Measurements from ENCODE around the gene WFIKKN2. TPM values are rescaled to one million over a fixed set of nuclear protein-coding genes. Genes with fewer than 3 reads are reported as not detected.

The WFIKKN2 gene
- total and polyA plus RNA-seq, 5 donors from 2014 or later: not detected

DNA sequence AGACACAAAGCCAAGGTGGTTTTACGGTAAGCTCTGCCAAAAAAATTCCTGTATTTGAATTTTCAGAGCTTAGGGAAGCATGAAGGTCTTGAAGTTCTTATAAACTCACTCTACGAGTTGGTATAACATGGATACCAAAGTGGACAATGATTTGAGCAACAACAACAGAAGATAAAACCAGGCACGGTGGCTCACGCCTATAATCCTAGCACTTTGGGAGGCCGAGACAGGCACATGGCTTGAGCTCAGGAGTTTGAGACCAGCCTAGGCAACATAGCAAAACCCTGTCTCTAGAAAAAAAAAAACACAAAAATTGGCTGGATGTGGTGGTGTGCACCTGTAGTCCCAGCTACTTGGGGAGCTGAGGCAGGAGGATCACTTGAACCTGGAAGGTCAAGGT lies 43.7 kb downstream of the WFIKKN2 start:
- Histone ChIP-seq H3K27ac (ENCODE audit: insufficient read depth, low read length, poor library complexity, severe bottlenecking) (no peak overlapping the region), H3K36me3 (ENCODE audit: control insufficient read depth, insufficient read depth, low read length) (no peaks in the 10 kb centered on the region), H3K27me3 (ENCODE audit: control insufficient read depth, insufficient read depth, low read length) (no peaks in the 10 kb centered on the region), H3K4me3 (ENCODE audit: low read depth, low read length) (no peak overlapping the region), H3K4me1 (ENCODE audit: control insufficient read depth, insufficient read depth, low read length, poor library complexity, severe bottlenecking) (no peaks in the 10 kb centered on the region), H3K9me3 (ENCODE audit: control insufficient read depth in 2 of 2, low read length in 2 of 2) (no peaks in the 10 kb centered on the region)
- ATAC-seq (ENCODE audit: low read depth in 2 of 2): no peak
- no peaks in the 10 kb centered on the region for H3K9me3 Mint-ChIP-seq
- H3K36me3 Mint-ChIP-seq: no peaks in the 10 kb centered on the region
- peaks cover under 1% of the 10 kb centered on the region for H3K27me3 Mint-ChIP-seq
- no peak for DNase-seq
- H3K4me3 Mint-ChIP-seq: no peak overlapping the region
- peaks cover 7 to 20% (median 12%) of the 10 kb centered on the region in 4 donors for H3K4me1 Mint-ChIP-seq
- peak overlapping the region in 1 of 3 donors; percentile 91 for H3K27ac Mint-ChIP-seq

DNA sequence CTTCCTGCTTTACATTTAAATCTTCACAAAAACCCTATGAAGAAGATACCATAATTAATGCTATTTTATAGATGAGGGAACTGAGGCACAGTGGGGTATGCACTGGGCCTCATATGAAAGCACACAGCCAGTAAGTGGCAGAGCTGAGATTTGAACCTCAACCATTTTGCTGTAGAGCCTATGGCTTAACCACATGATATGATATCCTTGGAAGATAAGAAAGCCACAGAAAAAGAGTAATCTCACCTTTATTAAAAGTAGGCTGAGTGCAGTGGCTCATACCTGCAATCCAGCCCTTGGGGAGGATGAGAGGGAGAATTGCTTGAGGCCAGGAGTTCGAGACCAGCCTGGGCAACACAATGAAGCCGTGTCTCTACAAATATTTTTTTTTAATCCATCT lies 45.8 kb downstream of the WFIKKN2 start:
- H3K9me3 ChIP-seq (ENCODE audit: control insufficient read depth in 2 of 2, low read length in 2 of 2): no peaks in the 10 kb centered on the region
- H3K27ac Mint-ChIP-seq: peak overlapping the region in 2 of 3 donors; percentile 16 to 78
- no peak overlapping the region for H3K27ac ChIP-seq (ENCODE audit: insufficient read depth, low read length, poor library complexity, severe bottlenecking)
- DNase-seq (no peak), ATAC-seq (ENCODE audit: low read depth in 2 of 2) (no peak)
- H3K36me3 ChIP-seq (ENCODE audit: control insufficient read depth, insufficient read depth, low read length): no peaks in the 10 kb centered on the region
- H3K4me3 Mint-ChIP-seq: peak overlapping the region in 1 of 4 donors; percentile 28
- peaks cover 9 to 23% (median 16%) of the 10 kb centered on the region in 4 donors for H3K4me1 Mint-ChIP-seq
- H3K4me1 ChIP-seq (ENCODE audit: control insufficient read depth, insufficient read depth, low read length, poor library complexity, severe bottlenecking): no peaks in the 10 kb centered on the region
- no peaks in the 10 kb centered on the region for H3K9me3 Mint-ChIP-seq
- no peaks in the 10 kb centered on the region for H3K27me3 ChIP-seq (ENCODE audit: control insufficient read depth, insufficient read depth, low read length)
- no peaks in the 10 kb centered on the region for H3K36me3 Mint-ChIP-seq
- no peak overlapping the region for H3K4me3 ChIP-seq (ENCODE audit: low read depth, low read length)
- H3K27me3 Mint-ChIP-seq: peaks cover 4% of the 10 kb centered on the region

DNA sequence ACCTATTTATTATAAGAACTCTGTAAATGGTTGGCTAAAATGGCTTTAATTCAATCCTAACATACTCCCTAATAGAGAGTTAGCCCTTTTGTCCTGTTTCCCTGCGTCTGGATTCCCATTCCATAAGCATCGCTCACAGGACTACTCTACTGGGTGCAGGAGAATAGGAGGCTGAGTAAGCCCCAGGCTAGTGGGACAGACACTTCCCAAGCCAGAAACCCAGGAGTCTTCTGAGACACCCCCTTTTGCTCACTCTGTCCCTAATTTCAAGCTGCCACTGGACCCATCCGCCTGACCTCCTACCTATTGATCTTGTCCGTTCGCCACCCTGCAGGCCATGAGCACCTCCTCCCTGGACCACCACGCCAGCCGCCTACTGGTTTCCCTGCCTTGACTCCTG lies 47.5 kb downstream of the WFIKKN2 start:
- Mint-ChIP-seq H3K4me1 (peaks cover 9 to 37% (median 26%) of the 10 kb centered on the region in 4 donors), H3K9me3 (no peaks in the 10 kb centered on the region), H3K36me3 (no peaks in the 10 kb centered on the region), H3K27ac (peak overlapping the region in 1 of 3 donors; percentile 26), H3K27me3 (peaks cover 4% of the 10 kb centered on the region), H3K4me3 (no peak overlapping the region)
- Histone ChIP-seq H3K27ac (ENCODE audit: insufficient read depth, low read length, poor library complexity, severe bottlenecking) (no peak overlapping the region), H3K36me3 (ENCODE audit: control insufficient read depth, insufficient read depth, low read length) (no peaks in the 10 kb centered on the region), H3K4me3 (ENCODE audit: low read depth, low read length) (no peak overlapping the region), H3K9me3 (ENCODE audit: control insufficient read depth in 2 of 2, low read length in 2 of 2) (no peaks in the 10 kb centered on the region), H3K4me1 (ENCODE audit: control insufficient read depth, insufficient read depth, low read length, poor library complexity, severe bottlenecking) (peaks cover 12% of the 10 kb centered on the region), H3K27me3 (ENCODE audit: control insufficient read depth, insufficient read depth, low read length) (no peaks in the 10 kb centered on the region)
- ATAC-seq (ENCODE audit: low read depth in 2 of 2): no peak
- DNase-seq: no peak

DNA sequence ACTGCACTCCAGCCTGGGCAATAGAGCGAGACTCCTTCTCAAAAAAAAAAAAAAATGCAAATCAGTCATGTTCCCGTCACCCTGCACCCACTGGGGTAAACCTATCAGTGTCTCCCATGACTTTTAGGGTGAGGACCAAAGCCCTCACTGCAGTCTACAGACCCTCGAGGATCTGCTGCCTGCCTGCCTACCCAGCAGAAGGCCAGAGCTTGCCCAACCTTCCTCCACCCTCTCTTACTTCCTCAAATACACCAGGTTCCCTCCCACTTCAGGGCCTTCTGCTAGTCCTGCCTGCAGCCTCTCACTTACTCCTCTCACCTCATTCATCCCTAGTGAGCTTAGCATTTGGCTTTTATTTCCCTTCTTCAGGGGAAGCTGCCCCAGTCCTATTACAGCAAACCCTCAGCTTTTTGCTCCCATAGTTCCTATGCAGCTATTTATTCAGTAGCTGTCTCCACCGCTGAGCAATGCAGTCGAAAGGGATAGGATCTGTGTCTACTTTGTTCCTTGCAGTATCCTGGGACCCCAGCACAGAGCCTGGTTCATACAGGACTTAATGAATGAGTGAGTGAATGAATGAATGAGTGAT lies 48.6 kb downstream of the WFIKKN2 start:
- Histone ChIP-seq H3K27ac (ENCODE audit: insufficient read depth, low read length, poor library complexity, severe bottlenecking) (no peak overlapping the region), H3K36me3 (ENCODE audit: control insufficient read depth, insufficient read depth, low read length) (no peaks in the 10 kb centered on the region), H3K27me3 (ENCODE audit: control insufficient read depth, insufficient read depth, low read length) (no peaks in the 10 kb centered on the region), H3K4me3 (ENCODE audit: low read depth, low read length) (no peak overlapping the region), H3K4me1 (ENCODE audit: control insufficient read depth, insufficient read depth, low read length, poor library complexity, severe bottlenecking) (peaks cover 15% of the 10 kb centered on the region), H3K9me3 (ENCODE audit: control insufficient read depth in 2 of 2, low read length in 2 of 2) (no peaks in the 10 kb centered on the region)
- DNase-seq: no peak
- Mint-ChIP-seq H3K4me3 (no peak overlapping the region), H3K4me1 (peaks cover 9 to 40% (median 28%) of the 10 kb centered on the region in 4 donors), H3K9me3 (no peaks in the 10 kb centered on the region), H3K36me3 (no peaks in the 10 kb centered on the region), H3K27ac (peak overlapping the region; percentile 88 to 90 (median 89)), H3K27me3 (peaks cover 4% of the 10 kb centered on the region)
- no peak for ATAC-seq (ENCODE audit: low read depth in 2 of 2)

DNA sequence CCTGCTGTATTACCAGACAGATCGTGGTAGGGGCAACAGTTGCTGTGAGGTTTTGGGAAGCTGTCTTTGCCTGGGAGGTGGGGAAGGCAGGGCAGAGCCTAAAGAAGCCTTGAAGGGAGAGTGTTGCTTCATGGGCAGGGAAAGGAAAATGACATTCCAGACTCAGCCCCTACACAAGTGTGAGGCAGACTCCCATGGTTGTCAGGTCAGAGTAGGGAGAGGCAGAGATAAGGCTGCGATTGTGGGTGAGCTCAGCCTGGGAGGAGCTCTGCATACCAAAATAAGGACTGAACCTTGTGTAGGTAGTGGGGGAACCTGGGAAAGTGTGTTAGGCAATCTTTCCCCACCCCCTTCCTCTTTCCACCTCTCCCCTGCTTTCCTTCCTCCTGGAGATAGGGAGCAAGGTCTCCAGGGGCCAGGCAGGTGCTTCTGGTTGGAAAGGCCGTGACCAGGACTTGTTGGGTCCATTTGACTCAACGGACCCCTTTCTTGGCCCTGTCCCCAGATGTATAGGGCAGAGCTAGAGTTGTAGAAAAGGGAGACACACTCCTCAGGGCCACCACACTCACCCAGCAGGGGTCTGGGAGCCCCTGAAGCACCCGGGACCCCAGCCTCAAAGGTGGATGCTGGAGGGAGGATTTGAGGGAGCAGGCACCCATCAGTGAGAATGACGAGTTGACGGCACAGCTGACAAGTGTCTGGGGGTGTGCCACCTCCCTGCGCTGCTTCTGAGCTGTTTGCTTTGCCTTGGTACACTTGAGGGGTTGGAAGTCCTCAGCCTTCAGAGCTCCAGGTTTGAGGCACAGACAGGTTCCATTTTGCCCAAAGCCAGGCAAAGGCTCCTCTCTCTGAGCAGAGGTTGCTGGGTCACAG lies 49.3 kb downstream of the WFIKKN2 start:
- Mint-ChIP-seq H3K36me3 (no peaks in the 10 kb centered on the region), H3K4me3 (no peak overlapping the region), H3K27me3 (peaks cover 4% of the 10 kb centered on the region), H3K4me1 (peaks cover 9 to 43% (median 28%) of the 10 kb centered on the region in 4 donors), H3K27ac (peak overlapping the region in 2 of 3 donors; percentile 89 to 90), H3K9me3 (no peaks in the 10 kb centered on the region)
- ATAC-seq (ENCODE audit: low read depth in 2 of 2): no peak
- no peak for DNase-seq
- Histone ChIP-seq H3K27me3 (ENCODE audit: control insufficient read depth, insufficient read depth, low read length) (no peaks in the 10 kb centered on the region), H3K4me1 (ENCODE audit: control insufficient read depth, insufficient read depth, low read length, poor library complexity, severe bottlenecking) (peaks cover 15% of the 10 kb centered on the region), H3K9me3 (ENCODE audit: control insufficient read depth in 2 of 2, low read length in 2 of 2) (no peaks in the 10 kb centered on the region), H3K36me3 (ENCODE audit: control insufficient read depth, insufficient read depth, low read length) (no peaks in the 10 kb centered on the region), H3K4me3 (ENCODE audit: low read depth, low read length) (no peak overlapping the region), H3K27ac (ENCODE audit: insufficient read depth, low read length, poor library complexity, severe bottlenecking) (no peak overlapping the region)

DNA sequence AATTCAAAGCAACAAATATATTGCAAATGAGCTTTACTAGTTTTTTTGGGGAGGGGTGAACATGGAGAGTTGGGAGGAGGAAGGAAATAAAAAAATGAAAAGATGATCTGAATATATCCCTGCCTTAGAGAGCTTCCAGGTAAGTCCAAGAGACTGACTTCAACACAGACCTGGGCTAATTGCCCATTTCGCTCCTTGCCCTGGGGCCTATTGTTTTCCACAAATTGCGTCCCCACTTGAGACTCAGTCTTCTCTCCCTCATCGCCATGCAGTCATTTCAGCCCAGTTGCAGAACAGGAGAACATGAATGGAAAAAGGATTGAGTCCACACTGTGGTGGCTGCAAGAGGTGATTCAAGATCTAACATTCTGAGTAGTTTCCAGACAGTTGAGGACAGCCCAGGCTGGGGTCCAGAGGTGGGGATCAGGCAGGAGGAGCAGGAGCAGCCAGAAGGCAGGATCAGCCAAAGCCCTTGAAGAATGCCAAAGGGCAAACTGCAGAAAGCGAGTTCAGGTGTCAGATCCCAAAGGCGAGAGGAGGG lies 52.4 kb downstream of the WFIKKN2 start:
- no peak for ATAC-seq (ENCODE audit: low read depth in 2 of 2)
- DNase-seq: no peak
- H3K36me3 Mint-ChIP-seq: no peaks in the 10 kb centered on the region
- no peak overlapping the region for H3K27ac ChIP-seq (ENCODE audit: insufficient read depth, low read length, poor library complexity, severe bottlenecking)
- H3K9me3 Mint-ChIP-seq: no peaks in the 10 kb centered on the region
- H3K27me3 ChIP-seq (ENCODE audit: control insufficient read depth, insufficient read depth, low read length): no peaks in the 10 kb centered on the region
- H3K9me3 ChIP-seq (ENCODE audit: control insufficient read depth in 2 of 2, low read length in 2 of 2): no peaks in the 10 kb centered on the region
- peaks cover 15% of the 10 kb centered on the region for H3K4me1 ChIP-seq (ENCODE audit: control insufficient read depth, insufficient read depth, low read length, poor library complexity, severe bottlenecking)
- H3K36me3 ChIP-seq (ENCODE audit: control insufficient read depth, insufficient read depth, low read length): no peaks in the 10 kb centered on the region
- H3K27ac Mint-ChIP-seq: peak overlapping the region in 1 of 3 donors; percentile 66
- peaks cover 4 to 34% (median 22%) of the 10 kb centered on the region in 4 donors for H3K4me1 Mint-ChIP-seq
- peak overlapping the region in 1 of 4 donors; percentile 64 for H3K4me3 Mint-ChIP-seq
- H3K4me3 ChIP-seq (ENCODE audit: low read depth, low read length): peak overlapping the region; percentile 60
- peaks cover 4% of the 10 kb centered on the region for H3K27me3 Mint-ChIP-seq

DNA sequence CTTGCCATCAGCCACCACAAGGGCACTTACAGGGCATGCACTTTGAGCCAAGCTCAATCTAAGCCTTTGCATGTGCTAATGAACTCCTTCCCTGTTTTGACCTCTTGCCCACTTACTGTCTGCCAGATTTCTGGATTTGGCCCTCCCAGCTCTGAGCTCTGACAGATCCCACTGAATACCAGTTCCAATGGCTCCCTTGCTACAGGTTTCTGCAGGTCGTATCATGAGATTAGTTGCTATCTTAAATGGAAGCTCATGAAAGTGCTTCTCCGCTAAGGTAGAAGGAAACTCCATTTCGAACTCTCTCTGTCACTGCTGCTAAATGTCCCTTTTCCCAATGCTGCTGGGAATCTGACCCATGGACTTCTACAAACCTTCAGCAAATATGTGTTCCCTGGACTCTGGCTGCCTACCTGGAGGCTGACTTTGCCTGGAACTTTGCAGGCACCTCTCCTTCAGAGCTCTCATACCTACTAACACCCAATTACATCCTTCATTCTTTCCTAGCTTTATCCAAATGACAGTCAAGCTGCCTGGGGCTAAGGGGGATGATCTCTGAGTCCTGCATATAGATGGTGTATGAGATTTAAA lies 54.2 kb downstream of the WFIKKN2 start:
- ATAC-seq (ENCODE audit: low read depth in 2 of 2): no peak
- no peak for DNase-seq
- Mint-ChIP-seq H3K36me3 (no peaks in the 10 kb centered on the region), H3K9me3 (no peaks in the 10 kb centered on the region), H3K27ac (peak overlapping the region in 1 of 3 donors; percentile 15), H3K27me3 (no peaks in the 10 kb centered on the region), H3K4me1 (peaks cover 0 to 25% (median 14%) of the 10 kb centered on the region in 4 donors), H3K4me3 (peak overlapping the region in 1 of 4 donors; percentile 5)
- Histone ChIP-seq H3K4me3 (ENCODE audit: low read depth, low read length) (no peak overlapping the region), H3K27me3 (ENCODE audit: control insufficient read depth, insufficient read depth, low read length) (no peaks in the 10 kb centered on the region), H3K9me3 (ENCODE audit: control insufficient read depth in 2 of 2, low read length in 2 of 2) (no peaks in the 10 kb centered on the region), H3K36me3 (ENCODE audit: control insufficient read depth, insufficient read depth, low read length) (no peaks in the 10 kb centered on the region), H3K4me1 (ENCODE audit: control insufficient read depth, insufficient read depth, low read length, poor library complexity, severe bottlenecking) (peaks cover 15% of the 10 kb centered on the region), H3K27ac (ENCODE audit: insufficient read depth, low read length, poor library complexity, severe bottlenecking) (no peak overlapping the region)

Data from CD4-positive, CD25-positive, alpha-beta regulatory T cell (primary cell).